Thymus (tissue), 11 donors: ENCODE data around the gene TSPEAR. TPM values are rescaled to one million over a fixed set of nuclear protein-coding genes. Genes with fewer than 3 reads are reported as not detected.
"Not testable (repeated sequence)": the region's sequence is repeated elsewhere in the genome, so short reads cannot be mapped to it uniquely, and the experiment has no call there.

Experiments
- DNase-seq, 9 donors: peaks; one replicate each; pipeline ENCODE4 v3.0.0-alpha.2; 2013; ENCODE audit warnings: low spot score in 9 of 9, low read depth in 6 of 9, missing footprints in 1 of 9
- H3K27ac ChIP-seq, 2 donors: one replicate each; pipeline ENCODE4 v1.5.1; 2013; ENCODE audit warnings: control low read depth in 1 of 2, low read depth in 1 of 2, low read length in 1 of 2, mild to moderate bottlenecking in 1 of 2, moderate library complexity in 1 of 2
- H3K27me3 ChIP-seq, 2 donors: one replicate each; pipeline ENCODE4 v1.5.1; 2013; ENCODE audit warnings: low read length in 1 of 2; ENCODE audit not compliant: control insufficient read depth in 2 of 2, insufficient read depth in 1 of 2
- H3K36me3 ChIP-seq, 2 donors: one replicate each; pipeline ENCODE4 v1.5.1; 2013; ENCODE audit warnings: low read length in 1 of 2, mild to moderate bottlenecking in 1 of 2, moderate library complexity in 1 of 2; ENCODE audit not compliant: control insufficient read depth in 2 of 2, insufficient read depth in 2 of 2
- H3K4me1 ChIP-seq, 2 donors: one replicate each; pipeline ENCODE4 v1.5.1; 2013; ENCODE audit warnings: low read length in 2 of 2; ENCODE audit not compliant: control insufficient read depth in 2 of 2, insufficient read depth in 2 of 2
- H3K4me3 ChIP-seq, 2 donors: one replicate each; pipeline ENCODE4 v1.5.1; 2013; ENCODE audit warnings: low read length in 2 of 2, control low read depth in 1 of 2, mild to moderate bottlenecking in 1 of 2
- H3K9me3 ChIP-seq, 2 donors: one replicate each; pipeline ENCODE4 v1.5.1; 2013; ENCODE audit warnings: low read length in 1 of 2, mild to moderate bottlenecking in 1 of 2; ENCODE audit not compliant: control insufficient read depth in 2 of 2, insufficient read depth in 1 of 2
- WGBS: extraction: QIAGEN DNeasy Blood & Tissue Kit; methylation state at CpG from one replicate; pipeline ENCODE4 v1.1.7; 2013; 5-methylcytosine and 5-hydroxymethylcytosine counted together
- polyA plus RNA-seq: library from polyadenylated mRNA; stranded (reverse); fragments of 200-250 nt; gene quantifications from one replicate; pipeline ENCODE4 v1.2.3, GENCODE V29; 2013
- total RNA-seq: library from RNA; stranded (reverse); fragments of 120-200 nt; gene quantifications from one replicate; pipeline ENCODE4 v1.2.4, GENCODE V29; 2013
- donor health status: healthy.

TSPEAR gene
- total and polyA plus RNA-seq, 2 donors, result 0.07 to 0.38 TPM

GRCh38 chr21:44653656-44654575 lies 57.5 kb downstream of the TSPEAR start:
- no peak overlapping the region for H3K27ac ChIP-seq
- H3K9me3 ChIP-seq, result peaks cover 1 to 19% of the 10 kb centered on the region in 2 donors
- peaks cover 0 to 2% of the 10 kb centered on the region in 2 donors for H3K4me1 ChIP-seq
- no peak overlapping the region for H3K4me3 ChIP-seq
- WGBS, result 87% methylated on average over 17 of the region's 17 CpGs
- H3K27me3 ChIP-seq, result peaks cover 0 to 2% of the 10 kb centered on the region in 2 donors
- H3K36me3 ChIP-seq, result no peaks in the 10 kb centered on the region
- no peak for DNase-seq

DNA sequence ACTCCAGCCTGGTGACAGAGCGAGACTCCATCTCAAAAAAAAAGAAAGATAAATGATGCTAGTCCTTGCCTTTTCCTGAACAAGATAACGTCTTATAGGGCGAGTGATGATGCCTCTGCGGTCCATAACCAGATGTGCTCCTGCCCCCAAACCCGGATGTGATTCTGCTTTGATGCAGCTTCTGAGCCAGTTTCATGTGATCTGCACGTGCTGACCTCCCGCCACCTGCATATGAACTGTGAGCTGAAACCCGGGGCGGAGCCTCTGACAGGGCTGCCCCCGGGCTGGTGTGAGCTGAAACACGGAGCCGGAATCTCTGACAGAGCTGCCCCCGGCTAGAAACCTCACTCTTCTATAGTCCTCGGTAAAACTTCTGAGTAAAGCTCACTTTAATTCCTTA lies 58.2 kb downstream of the TSPEAR start:
- Histone ChIP-seq H3K4me3 (no peak overlapping the region), H3K36me3 (no peaks in the 10 kb centered on the region), H3K9me3 (peaks cover 1 to 19% of the 10 kb centered on the region in 2 donors), H3K4me1 (no peaks in the 10 kb centered on the region), H3K27me3 (peaks cover 0 to 2% of the 10 kb centered on the region in 2 donors), H3K27ac (no peak overlapping the region)
- WGBS, result 81% methylated on average over 14 of the region's 14 CpGs
- no peak for DNase-seq

DNA sequence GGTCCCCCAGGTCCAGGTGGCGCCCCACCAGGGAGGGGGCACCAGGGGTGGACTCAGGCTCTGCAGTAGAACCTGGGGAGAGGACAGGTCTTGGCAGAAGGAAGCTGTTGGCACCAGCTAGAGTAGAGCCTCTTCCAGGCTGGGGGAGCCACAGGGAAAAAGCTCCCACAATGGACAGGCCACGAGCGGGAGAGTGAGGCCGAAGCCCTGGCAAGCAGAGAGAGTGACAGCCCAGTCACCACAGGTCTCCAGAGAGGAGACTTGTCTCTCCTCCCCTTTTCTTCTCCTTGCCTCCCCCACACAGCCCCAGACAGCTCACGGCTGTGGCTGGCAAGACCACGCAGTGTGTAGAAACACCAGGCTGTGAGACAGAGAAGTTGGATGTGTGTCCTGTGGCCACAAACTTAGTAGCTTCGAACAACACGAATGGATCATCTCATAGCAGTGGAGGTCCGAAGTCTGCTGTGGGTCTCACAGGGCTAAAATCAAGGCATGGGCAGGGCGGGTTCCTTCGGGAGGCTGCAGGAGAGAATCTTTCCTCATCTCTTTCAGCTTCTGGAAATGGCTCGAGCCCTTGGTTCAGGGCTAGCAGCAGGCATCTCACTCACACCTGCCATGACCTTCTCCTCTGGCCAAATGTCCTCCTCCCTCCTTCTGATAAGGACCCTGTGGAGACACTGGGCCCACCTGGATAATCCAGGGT lies 60.2 kb downstream of the TSPEAR start:
- no peaks in the 10 kb centered on the region for H3K36me3 ChIP-seq
- peaks cover 1 to 13% of the 10 kb centered on the region in 2 donors for H3K9me3 ChIP-seq
- H3K4me1 ChIP-seq, result no peaks in the 10 kb centered on the region
- WGBS, result 96% methylated on average over 12 of the region's 12 CpGs
- no peak for DNase-seq
- H3K27me3 ChIP-seq, result peaks cover 0 to 2% of the 10 kb centered on the region in 2 donors
- no peak overlapping the region for H3K27ac ChIP-seq
- no peak overlapping the region for H3K4me3 ChIP-seq

- WGBS, result 92% methylated on average over 20 of the region's 20 CpGs
- Histone ChIP-seq H3K9me3 (peaks cover 1 to 9% of the 10 kb centered on the region in 2 donors), H3K27ac (no peak overlapping the region), H3K4me1 (no peaks in the 10 kb centered on the region), H3K4me3 (no peak overlapping the region), H3K27me3 (peaks cover 0 to 2% of the 10 kb centered on the region in 2 donors), H3K36me3 (no peaks in the 10 kb centered on the region)
- DNase-seq, result no peak
These were observed 61.0 kb downstream of the TSPEAR start for GRCh38 chr21:44650265-44650972.

GRCh38 chr21:44649521-44650100 lies 61.8 kb downstream of the TSPEAR start:
- H3K36me3 ChIP-seq, result no peaks in the 10 kb centered on the region
- no peak overlapping the region for H3K27ac ChIP-seq
- WGBS, result 94% methylated on average over 18 of the region's 18 CpGs
- no peaks in the 10 kb centered on the region for H3K4me1 ChIP-seq
- no peak overlapping the region for H3K4me3 ChIP-seq
- H3K9me3 ChIP-seq, result peaks cover 1 to 10% of the 10 kb centered on the region in 2 donors
- no peak for DNase-seq
- peaks cover 0 to 2% of the 10 kb centered on the region in 2 donors for H3K27me3 ChIP-seq

DNA sequence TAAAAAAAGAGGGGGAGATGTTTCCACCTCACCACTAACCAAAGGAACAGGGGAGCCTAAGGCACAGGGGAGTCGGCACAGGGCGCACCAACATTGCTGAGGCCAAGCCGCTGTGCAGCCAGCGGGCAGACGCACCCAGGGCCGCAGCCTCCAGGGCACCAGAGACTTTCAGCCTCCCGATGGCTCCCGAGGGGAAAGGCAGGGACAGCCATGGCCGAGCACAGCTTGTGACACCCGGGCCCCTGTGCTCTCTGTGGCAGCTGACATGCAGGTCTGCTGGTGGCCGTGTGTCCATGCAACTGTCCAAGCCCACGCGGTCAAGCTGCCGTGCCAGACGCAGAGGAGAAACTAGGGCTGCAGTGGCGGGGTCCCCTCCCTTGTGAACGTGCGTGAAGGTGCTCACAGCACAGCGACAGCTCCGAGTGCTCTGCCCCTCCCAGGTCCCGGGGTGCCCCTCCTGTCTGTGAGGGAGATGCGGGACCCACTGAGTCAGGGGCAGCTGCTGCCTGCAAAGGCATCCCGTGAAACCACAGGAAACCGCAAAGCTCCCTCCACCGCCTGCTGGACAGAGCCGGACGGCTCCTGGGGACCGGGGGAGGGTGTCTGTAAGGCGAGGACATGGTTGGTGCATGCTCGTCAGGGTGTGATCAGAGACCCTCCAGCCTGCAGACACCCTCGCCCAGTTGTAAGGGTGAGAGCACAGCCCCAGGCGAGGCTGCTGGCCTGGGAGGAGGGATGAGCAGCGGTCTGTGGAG lies 62.6 kb downstream of the TSPEAR start:
- peaks cover 1 to 9% of the 10 kb centered on the region in 2 donors for H3K9me3 ChIP-seq
- WGBS, result 84% methylated on average over 33 of the region's 33 CpGs

GRCh38 chr21:44647222-44647552 lies 64.2 kb downstream of the TSPEAR start:
- Histone ChIP-seq H3K27me3 (no peaks in the 10 kb centered on the region), H3K36me3 (no peaks in the 10 kb centered on the region), H3K4me1 (no peaks in the 10 kb centered on the region), H3K9me3 (peaks cover 0 to 10% of the 10 kb centered on the region in 2 donors), H3K4me3 (no peak overlapping the region), H3K27ac (no peak overlapping the region)
- WGBS, result 75% methylated on average over 8 of the region's 8 CpGs
- no peak for DNase-seq

More for the DNA sequence above, 62.6 kb downstream of the TSPEAR start:
- Histone ChIP-seq H3K4me3 (no peak overlapping the region), H3K36me3 (no peaks in the 10 kb centered on the region), H3K27ac (no peak overlapping the region), H3K4me1 (no peaks in the 10 kb centered on the region), H3K27me3 (no peaks in the 10 kb centered on the region)
- no peak for DNase-seq

DNA sequence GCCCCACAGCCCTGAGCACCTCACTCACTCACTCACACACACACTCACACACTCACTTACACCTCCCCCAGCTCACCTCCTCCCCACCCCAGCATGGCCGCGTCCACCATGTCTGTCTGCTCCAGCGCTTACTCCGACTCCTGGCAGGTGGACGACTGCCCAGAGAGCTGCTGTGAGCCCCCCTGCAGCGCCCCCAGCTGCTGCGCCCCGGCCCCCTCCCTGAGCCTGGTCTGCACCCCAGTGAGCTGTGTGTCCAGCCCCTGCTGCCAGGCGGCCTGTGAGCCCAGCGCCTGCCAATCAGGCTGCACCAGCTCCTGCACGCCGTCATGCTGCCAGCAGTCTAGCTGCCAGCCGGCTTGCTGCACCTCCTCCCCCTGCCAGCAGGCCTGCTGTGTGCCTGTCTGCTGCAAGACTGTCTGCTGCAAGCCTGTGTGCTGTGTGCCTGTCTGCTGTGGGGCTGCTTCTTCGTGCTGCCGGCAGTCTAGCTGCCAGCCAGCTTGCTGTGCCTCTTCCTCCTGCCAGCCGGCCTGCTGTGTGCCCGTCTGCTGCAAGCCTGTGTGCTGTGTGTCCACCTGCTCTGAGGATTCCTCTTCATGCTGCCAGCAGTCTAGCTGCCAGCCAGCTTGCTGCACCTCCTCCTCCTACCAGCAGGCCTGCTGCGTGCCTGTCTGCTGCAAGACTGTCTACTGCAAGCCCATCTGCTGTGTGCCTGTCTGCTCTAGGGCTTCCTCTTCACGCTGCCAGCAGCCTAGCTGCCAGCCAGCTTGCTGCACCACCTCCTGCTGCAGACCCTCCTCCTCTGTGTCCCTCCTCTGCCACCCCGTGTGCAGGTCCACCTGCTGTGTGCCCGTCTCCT lies 64.8 kb downstream of the TSPEAR start, which contains the start of gene KRTAP10-11:
Gene KRTAP10-11, plus strand, starts transcription at position 49 of the 856 bp plus-strand sequence. Its CDS starts 45 bp downstream, at position 94.
- not testable (repeated sequence) for H3K27me3 ChIP-seq, H3K4me1 ChIP-seq, H3K4me3 ChIP-seq, H3K27ac ChIP-seq, DNase-seq, H3K36me3 ChIP-seq
- WGBS, result 81% methylated on average over 21 of the region's 21 CpGs
- peaks cover 0 to 10% of the 10 kb centered on the region in 2 donors for H3K9me3 ChIP-seq
